Stimulated activated CD4-positive, alpha-beta T cell treated with anti-CD3 and anti-CD28 coated beads, Interleukin-1b, Interleukin-23, amount 100 ng/mL, for 4 hours (primary cell): ENCODE measurements around the gene OTOP3.
A peak's percentile ranks its signal among the peaks of the same experiment; 100 is the strongest.

Experiments used
- DNase-seq, 2 donors: peaks; one replicate each; pipeline ENCODE4 v3.0.0-alpha.2; 2020; ENCODE audit warnings: low read depth in 2 of 2

The OTOP3 gene

DNA sequence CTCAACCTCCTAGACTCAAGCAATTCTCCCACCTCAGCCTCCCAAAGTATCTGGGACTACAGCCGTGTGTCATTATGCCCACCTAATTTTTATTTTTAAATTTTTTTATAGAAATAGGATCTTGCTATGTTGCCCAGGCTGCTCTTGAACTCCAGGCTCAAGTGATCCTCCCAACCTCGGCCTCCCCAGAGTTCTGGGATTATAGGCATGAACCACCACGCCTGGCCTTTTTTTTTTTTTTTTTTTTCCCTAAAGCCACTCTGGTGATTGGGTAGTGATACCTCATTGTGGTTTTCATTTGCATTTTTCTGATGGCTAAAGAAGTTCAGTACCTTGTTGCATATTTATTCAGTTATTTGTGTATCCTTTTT, 50.5 kb downstream of the OTOP3 start:
- no peak for DNase-seq

DNA sequence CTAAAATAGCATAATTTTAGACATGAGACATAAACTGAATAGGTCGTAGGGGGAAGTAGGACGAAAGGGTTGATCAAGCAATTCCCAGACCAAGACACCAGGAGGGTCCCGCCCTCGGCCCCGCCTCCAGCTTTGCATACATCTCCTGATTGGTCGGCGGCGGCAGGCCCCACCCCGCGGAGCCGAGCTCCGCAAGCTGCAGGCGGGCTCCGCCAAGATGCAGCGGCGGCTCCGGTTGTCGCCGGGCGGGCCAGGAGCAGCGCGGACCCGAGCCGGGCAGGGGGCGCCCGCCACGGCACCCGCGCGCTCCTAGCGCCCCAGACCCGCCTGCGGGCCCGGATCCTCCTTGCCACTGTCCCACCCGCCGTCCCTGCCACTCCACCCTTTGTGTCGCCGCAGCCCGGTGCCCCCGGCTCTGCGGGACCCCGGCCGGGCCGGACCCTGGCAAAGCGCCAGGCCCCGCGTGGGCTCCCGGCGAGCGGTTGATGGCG, 51.8 kb downstream of the OTOP3 start, which contains the start of gene CDR2L:
Gene CDR2L, plus strand, starts transcription at position 215 of the 491 bp plus-strand sequence. CDS start 412 bp downstream, outside the sequence.
- peak; percentile 87 to 94 for DNase-seq

GRCh38 chr17:74987909-74988711, 52.4 kb downstream of the OTOP3 start:
- peak in 1 of 2 donors; percentile 17 for DNase-seq

DNA sequence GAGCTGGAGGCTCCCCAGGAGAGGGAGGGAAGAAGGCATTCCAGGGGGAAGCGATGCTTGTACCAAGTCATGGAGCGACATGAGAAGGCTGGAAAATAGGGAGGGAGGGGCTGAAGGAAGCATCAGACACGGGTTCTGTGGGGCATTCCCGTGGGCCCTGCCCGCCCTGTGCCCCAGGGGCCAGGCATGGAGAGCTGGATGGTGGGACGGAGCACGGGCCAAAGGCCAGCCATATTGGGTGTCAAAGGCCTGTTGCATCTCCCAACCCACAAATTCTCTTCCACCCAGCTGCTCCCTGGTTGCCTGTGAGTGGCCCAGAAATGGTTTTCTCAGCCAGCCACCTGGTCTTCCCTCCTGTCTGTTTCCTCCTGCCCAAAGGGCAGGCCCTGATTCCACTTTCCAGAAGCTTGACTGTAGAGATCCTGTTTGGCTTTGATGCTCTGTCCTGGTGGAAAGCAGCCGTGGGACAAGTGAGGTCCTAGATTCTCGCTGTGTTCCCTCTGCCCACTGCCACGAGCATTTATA, 54.9 kb downstream of the OTOP3 start:
- no peak for DNase-seq

DNA sequence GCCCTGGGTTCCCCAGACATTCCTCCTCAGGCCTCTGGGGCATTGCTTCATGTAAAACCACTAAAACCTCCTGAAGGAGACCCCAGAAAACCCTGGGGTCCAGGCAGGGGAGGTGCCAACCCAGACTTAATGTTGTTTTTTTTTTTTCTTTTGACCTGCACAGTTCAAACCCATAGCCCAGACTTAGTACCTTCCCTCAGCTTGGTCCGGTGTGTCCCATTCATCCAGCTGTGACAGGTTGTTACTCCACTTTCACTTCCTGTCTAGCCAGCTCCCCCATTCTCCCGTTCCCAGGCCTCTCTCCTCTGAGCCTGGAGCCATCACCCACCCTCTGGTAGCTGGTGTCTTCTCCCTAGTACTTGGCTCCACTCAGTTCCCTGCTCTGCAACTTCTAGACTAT, 56.5 kb downstream of the OTOP3 start:
- no peak for DNase-seq

DNA sequence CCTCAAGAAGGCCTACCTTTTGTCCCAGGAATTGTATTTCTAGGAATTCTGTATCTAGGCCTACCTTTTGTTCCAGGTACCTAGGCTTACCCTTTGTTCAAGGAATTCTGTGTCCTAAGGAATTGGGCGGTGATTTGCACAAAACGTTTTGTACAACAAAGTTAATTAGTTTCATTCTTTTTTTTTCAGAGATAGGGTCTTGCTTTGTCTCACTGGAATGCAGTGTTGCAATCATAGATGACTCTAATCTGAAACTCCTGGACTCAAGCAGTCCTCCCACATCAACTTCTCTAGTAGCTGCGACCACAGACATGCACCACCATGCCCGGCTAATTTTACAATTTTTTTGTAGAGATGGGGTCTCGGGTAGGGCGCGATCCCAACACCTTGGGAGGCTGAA, 58.7 kb downstream of the OTOP3 start:
- no peak for DNase-seq

GRCh38 chr17:74995847-74996246, 60.1 kb downstream of the OTOP3 start:
- no peak for DNase-seq

DNA sequence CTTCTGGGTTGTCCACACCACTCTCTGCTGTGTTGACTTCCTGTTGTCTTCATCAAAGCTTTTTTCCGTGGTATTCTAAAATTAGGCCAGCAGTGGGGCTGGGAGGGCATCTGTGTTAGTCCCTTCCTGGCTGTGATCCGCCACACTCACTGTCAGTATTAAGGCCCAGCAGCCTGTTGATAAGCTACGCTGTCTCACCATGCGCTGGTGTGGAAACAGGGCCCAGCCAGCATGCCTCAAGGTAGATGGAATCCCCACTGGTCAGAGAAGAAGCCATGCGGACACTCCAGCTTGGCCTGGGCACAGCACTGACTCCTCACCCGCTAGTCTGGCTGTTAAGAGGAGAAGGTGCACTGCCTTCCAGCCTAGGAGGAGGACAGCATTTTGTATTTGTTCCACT, 63.1 kb downstream of the OTOP3 start:
- no peak for DNase-seq

DNA sequence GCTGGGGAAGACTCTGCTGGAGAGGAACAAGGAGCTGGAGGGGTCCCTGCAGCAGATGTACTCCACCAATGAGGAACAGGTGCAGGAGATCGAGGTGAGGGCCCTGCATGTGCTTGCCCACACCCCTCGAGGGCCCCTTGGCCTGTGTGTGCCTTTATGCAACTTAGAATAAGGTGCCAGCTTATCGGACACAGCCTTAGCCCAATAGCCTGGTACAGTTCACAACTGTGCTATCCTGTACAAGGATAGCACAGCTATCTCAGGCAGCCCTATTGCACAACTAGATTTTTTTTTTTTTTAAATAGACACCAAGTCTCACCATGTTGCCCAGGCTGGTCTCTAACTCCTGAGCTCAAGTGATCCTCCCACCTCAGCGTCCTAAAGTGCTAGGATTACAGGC, 63.8 kb downstream of the OTOP3 start:
- DNase-seq = no peak
